T-helper 22 cell (primary cell): Measurements from ENCODE around the gene ATP2C1.
"Not testable (repeated sequence)": the region's sequence is repeated elsewhere in the genome, so short reads cannot be mapped to it uniquely, and the experiment has no call there.

Experiments
- DNase-seq: peaks from one replicate; pipeline ENCODE4 v3.0.0-alpha.2; 2020; ENCODE audit warnings: low read depth

ATP2C1 gene

GRCh38 chr3:130934442-130935089 is 40.7 kb downstream of the ATP2C1 start:
- DNase-seq = no peak

- DNase-seq = no peak
Observed at GRCh38 chr3:130935761-130936492, 42.0 kb downstream of the ATP2C1 start.

DNA sequence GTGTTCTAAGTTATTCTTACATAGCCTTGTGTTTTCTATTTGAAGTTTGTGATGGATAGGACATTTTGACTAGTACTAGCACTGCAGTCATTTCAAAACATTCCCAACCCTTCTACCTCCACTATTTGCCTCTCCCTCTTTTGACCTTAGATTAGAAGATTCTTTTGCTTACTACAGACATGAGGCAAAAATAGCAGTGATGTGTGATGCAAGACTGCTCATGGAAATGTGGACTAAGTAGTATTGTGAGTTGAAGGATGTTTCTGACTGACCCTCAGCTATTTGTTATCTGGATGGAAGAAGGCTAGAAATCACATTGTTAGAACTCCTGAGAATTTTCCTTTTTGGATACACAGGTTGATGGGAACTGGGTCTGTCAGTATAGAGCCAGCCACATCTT is 45.9 kb downstream of the ATP2C1 start:
- no peak for DNase-seq

- DNase-seq = no peak
Observed at GRCh38 chr3:130941793-130942192, 47.9 kb downstream of the ATP2C1 start.

- DNase-seq = no peak
Observed at GRCh38 chr3:130946882-130947281, 53.0 kb downstream of the ATP2C1 start.

DNA sequence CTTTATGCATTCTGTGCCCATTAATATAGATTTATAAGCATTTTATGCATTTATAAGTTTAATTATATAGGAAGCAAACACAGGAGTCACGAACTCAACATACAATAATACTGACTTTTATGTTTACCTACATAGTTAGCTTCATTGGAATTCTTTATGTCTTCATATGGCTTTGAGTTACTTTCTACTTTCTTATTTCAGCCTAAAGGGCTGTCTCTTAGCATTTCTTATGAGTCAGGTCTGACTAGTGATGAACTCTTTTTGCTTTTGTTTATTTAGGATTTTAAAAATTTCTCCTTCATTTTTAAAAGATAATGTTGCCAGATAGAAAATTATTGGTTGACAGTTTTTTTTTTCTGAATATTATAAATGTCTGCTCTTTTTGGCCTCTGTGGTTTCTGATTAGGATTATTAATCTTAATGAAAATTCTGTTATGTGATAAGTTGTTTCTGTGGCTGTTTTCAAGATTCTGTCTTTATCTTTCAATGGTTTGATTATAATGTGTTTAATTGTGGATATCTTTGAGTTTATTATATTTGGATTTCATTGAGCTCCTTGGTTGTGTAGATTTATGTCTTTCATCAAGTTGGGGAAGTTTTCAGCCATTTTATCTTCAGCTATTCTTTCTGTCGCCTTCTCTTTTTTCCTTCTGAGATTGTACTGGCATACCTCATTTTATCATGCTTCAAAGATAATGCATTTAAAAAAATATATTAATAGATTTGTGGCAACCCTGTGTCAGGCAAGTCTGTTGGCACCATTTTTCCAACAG is 54.3 kb downstream of the ATP2C1 start:
- no peak for DNase-seq

- DNase-seq = no peak
Observed at GRCh38 chr3:130948929-130949328, 55.0 kb downstream of the ATP2C1 start.

- DNase-seq = no peak
Observed at GRCh38 chr3:130950124-130950523, 56.2 kb downstream of the ATP2C1 start.

- no peak for DNase-seq
Observed at GRCh38 chr3:130950641-130951040, 56.8 kb downstream of the ATP2C1 start.

DNA sequence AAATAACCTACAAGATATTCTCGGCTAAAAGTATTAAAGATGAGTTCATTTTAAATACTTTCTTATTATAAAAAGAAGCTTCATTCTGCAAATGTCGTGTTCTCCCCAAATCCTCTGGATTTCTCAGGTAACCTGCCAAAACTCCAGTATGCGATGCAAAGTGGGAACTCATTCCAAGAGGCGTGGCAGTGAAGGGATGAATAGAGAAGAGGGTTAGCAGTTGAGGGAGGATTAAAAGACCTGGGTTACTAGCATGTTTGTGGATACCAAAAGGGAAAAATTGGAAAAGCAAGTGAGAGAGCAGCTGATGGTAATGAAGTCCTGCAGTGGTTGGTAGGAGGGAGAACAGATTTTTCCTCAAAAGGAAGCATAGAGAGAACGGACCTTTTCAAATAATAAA is 61.6 kb downstream of the ATP2C1 start:
- no peak for DNase-seq

DNA sequence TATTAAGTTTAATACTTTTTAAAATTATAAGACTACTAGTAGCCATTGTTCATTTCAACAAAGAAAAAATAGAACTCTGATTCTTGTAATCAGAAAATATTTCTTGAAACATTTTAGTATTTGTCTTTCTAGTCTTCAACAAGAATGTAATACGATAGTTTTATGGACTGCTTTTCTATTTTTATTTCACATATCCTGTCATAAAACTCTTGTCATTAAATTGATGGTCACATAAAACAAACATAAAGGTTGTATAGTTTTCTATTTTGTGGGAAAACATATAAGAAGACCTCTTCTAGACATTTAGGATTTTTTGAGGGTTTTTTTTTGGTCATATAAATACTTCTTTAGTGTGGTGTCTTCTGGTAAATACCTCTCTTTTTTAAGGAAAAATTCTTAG is 62.4 kb downstream of the ATP2C1 start:
- DNase-seq = no peak

GRCh38 chr3:130956721-130957120 is 62.8 kb downstream of the ATP2C1 start:
- no peak for DNase-seq

DNA sequence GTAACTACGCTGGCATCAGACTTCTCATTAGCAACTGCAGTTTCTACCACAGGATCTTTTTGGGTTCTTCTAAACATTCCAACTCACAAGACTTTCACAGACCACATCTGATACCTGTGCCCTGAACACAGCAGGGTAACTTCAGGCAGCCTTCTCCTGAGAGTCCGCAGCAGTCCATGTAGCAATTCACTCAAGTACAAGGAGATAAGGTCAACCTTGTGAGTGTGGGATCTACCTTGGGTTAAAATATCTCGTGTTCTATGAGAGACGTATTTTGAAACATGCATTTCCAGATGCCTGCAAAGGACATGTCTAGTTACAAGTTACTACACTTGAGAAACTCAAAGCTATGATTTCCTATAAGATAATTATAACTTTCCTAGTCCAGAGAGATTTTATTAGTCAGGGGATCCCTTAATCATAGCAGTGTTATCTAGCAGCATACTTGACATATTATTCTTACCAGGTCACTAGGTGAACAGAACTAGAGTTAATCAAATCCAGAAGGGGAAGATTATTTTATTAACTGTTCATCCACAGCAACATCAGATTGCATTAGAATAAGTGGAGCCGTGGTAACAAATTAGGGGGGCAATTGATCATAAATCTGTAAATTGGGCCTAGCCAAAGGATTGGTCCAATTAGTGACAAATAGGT is 66.4 kb downstream of the ATP2C1 start:
- no peak for DNase-seq

DNA sequence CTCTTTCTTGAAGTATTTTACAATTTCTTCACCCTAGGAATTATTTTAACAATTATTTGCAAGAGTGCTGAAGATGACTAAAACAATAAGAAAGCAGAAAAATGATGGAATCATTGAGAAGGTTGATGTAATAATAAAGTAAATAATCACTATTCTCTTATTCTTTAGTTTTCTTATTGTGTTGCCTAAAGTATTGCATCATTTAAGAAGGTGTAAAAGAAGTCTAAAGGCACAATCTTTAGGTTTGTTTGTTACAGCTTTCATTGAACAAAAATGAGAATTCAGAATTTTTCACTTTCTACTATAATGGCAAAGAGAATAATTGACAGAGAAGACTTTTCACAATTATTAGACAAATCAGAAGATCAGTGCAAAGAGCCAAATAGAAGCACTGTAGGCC is 67.6 kb downstream of the ATP2C1 start:
- no peak for DNase-seq

- no peak for DNase-seq
Observed at GRCh38 chr3:130963444-130963843, 69.6 kb downstream of the ATP2C1 start.

DNA sequence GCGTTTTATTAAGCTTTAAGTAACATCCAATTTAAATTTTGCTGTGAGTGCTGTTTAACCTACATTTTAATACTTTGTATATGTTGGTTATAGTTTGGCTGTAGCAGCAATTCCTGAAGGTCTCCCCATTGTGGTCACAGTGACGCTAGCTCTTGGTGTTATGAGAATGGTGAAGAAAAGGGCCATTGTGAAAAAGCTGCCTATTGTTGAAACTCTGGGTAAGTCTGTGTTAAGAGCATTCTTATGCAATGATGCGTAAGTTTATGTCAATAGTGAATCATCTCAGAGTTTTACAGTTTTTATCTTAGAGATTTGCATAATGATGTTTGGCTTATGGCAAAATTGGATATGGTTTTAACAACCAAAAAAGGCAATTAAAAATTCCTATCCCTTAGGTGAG is 70.0 kb downstream of the ATP2C1 start:
- no peak for DNase-seq

- DNase-seq = no peak
Observed at GRCh38 chr3:130967281-130967680, 73.4 kb downstream of the ATP2C1 start.

DNA sequence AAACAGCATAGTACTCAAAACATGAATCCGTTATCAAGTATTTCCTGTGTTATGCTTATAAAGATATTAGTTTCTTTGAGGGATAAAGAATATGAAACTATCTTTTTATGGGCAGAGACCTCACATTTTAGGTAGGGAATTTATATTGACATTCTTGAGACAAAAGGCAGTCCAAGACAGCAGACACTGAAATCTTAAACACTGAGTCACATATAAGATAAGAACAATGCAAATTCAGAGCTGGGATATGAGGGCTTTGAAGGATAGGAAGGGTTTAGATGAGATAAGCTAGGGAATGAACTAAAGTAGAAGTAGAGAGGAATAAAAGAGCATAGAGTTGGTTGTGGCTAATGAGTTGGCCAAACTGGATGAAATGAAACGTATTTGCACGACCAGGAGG is 74.3 kb downstream of the ATP2C1 start:
- no peak for DNase-seq

DNA sequence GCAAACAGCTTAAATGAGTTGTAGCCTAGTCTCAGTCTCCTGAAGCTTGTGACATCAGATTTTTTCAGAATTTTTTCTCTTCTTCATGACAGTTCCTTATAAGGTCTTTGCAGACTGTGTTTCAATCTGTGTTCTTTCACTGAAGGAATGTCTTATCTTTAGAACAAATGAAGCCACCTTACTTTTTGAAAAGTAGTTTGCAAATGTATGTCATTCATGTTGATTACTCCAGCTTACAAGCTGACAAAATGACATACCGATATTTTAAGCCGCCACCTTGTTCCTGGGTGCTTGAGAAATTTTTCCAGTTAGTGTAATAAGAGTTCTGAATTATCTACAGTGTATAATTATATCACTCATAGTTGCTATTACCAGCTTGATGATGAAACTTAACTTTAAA is 75.7 kb downstream of the ATP2C1 start:
- no peak for DNase-seq

GRCh38 chr3:130971208-130971607 is 77.3 kb downstream of the ATP2C1 start:
- no peak for DNase-seq

DNA sequence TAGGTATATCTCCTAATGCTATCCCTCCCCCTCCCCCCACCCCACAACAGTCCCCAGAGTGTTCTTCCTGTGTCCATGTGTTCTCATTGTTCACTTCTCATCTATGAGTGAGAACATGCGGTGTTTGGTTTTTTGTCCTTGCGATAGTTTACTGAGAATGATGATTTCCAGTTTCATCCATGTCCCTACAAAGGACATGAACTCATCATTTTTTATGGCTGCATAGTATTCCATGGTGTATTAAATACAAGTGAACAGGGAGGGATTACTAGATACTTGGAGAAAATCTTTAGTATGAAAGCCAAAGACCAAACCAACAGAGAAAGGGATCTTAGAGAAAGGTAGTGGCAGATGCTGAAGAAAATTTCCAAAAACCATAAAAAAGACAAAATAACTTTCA is 78.7 kb downstream of the ATP2C1 start:
- not testable (repeated sequence) for DNase-seq

- DNase-seq = no peak
Observed at GRCh38 chr3:130973406-130973805, 79.5 kb downstream of the ATP2C1 start.

DNA sequence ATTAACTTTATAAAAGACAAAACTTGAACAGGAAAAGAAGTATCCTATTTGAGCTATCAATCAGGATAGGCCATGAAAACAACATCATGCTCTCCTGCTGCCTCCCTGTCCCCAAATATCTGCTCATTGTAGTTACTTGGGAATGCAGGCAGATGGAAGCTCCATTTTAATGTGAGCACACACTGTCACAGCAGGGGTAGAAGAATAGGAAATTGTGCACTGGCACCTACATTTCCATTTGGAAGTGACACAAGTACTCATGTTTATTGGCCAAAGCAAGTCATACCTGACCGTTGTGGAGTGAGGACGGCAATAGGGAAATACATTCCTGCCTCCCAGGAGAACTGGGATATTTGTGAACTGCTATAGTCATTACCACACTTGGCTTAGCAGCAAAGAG is 80.3 kb downstream of the ATP2C1 start:
- no peak for DNase-seq
